Measurements from ENCODE around the gene DNMT3A.

Gene DNMT3A

DNA sequence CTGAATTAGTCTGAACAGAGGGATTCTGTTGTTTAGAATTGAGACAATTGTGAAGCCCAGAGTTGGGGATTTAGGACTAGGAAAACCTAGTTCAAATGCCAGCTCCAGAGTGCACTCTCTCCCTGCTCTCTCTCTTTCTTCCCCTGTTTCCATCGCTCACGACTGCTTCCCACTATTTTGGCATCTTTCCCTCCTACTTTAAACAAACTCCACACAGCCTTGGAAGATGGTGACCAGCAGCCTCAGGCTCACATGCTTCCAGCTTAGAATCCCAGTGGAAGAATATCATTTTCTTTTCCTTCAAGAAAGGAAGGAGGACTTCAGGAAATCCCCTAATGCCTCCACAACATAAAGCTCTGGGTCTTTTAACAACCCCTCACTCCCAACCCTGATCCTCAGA lies 6.1 kb upstream of the DNMT3A start:
- Histone ChIP-seq H3K4me1 (ENCODE audit: control insufficient read depth, insufficient read depth, low read length, poor library complexity, severe bottlenecking) (no peaks in the 10 kb centered on the region), H3K4me3 (ENCODE audit: insufficient read depth, low read depth, low read length, poor library complexity, severe bottlenecking) (no peak overlapping the region), H3K9me3 (ENCODE audit: control insufficient read depth, low read length) (no peaks in the 10 kb centered on the region), H3K27ac (ENCODE audit: insufficient read depth, low read length, poor library complexity, severe bottlenecking) (no peak overlapping the region), H3K36me3 (ENCODE audit: control insufficient read depth, insufficient read depth, low read length) (no peaks in the 10 kb centered on the region), H3K27me3 (replicated peaks; ENCODE audit: control insufficient read depth, insufficient read depth, low read length, poor library complexity, severe bottlenecking) (peaks cover 3% of the 10 kb centered on the region)
- no peak for DNase-seq

DNA sequence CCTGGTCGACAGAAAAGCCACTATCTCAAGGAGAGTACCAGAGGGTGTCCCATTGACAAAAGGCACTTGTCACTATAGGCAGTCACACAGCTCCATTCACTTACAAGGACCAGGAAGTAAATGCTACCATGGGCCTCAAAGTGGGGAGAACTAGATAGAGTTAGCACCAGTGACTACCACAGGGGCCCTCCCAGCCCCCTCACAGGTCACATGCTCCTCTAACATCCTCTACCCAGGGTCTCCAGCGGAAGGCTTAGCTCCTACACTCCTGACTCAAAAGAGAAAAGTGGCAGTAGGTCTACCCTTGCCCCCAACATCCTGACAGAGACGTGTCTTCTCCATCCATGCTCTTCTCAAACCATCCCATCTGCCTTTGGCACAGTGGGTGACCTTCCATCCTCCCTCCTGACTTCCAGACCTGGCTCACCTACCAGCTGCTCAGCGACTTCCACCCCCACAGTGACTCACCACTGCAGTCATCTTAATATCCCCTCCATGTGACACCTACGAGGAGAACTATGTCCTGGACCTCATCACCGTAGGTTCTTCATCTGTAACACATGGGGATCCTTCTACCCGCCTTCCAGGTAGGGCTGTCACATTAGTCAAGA lies 5.6 kb upstream of the DNMT3A start:
- H3K4me3 ChIP-seq (ENCODE audit: insufficient read depth, low read depth, low read length, poor library complexity, severe bottlenecking): no peak overlapping the region
- H3K4me1 ChIP-seq (ENCODE audit: control insufficient read depth, insufficient read depth, low read length, poor library complexity, severe bottlenecking): no peaks in the 10 kb centered on the region
- H3K36me3 ChIP-seq (ENCODE audit: control insufficient read depth, insufficient read depth, low read length): no peaks in the 10 kb centered on the region
- H3K9me3 ChIP-seq (ENCODE audit: control insufficient read depth, low read length): no peaks in the 10 kb centered on the region
- no peaks in the 10 kb centered on the region for H3K27me3 ChIP-seq (replicated peaks; ENCODE audit: control insufficient read depth, insufficient read depth, low read length, poor library complexity, severe bottlenecking)
- H3K27ac ChIP-seq (ENCODE audit: insufficient read depth, low read length, poor library complexity, severe bottlenecking): no peak overlapping the region
- DNase-seq: no peak

DNA sequence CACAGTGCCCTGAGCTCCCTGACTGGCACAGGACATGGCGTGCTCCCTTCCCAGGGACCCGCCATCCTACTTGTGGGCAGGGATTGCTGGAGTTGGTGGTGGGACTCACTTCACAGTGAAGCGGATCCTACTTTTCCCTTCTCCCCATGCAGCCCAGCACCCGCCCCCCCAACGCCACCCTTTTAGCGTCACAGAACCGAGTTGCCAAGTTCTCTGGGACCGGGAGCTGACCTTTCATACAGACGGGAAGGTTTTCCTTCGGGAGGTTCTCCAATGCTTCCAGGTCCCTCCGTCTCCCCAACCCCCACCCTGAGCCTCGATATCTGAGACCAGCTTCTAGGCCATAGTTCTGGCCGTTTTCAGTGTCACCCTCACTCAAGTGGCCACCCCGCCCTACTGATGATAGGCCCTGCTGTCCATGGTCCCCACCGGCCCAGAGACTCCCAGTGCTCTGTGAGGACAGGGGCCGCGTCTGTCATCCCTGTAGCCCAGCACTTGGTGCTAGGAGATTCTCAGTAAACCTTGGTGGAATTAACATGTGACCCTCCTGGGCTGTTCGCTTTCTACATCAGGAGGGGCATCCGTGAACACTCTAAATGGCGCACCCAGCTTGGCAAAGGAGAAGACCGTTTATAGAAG lies 1.6 kb upstream of the DNMT3A start:
- H3K4me3 ChIP-seq (ENCODE audit: insufficient read depth, low read depth, low read length, poor library complexity, severe bottlenecking): no peak overlapping the region
- no peak overlapping the region for H3K27ac ChIP-seq (ENCODE audit: insufficient read depth, low read length, poor library complexity, severe bottlenecking)
- H3K4me1 ChIP-seq (ENCODE audit: control insufficient read depth, insufficient read depth, low read length, poor library complexity, severe bottlenecking): peaks cover 11% of the 10 kb centered on the region
- DNase-seq: no peak
- H3K27me3 ChIP-seq (replicated peaks; ENCODE audit: control insufficient read depth, insufficient read depth, low read length, poor library complexity, severe bottlenecking): no peaks in the 10 kb centered on the region
- no peaks in the 10 kb centered on the region for H3K9me3 ChIP-seq (ENCODE audit: control insufficient read depth, low read length)
- no peaks in the 10 kb centered on the region for H3K36me3 ChIP-seq (ENCODE audit: control insufficient read depth, insufficient read depth, low read length)

DNA sequence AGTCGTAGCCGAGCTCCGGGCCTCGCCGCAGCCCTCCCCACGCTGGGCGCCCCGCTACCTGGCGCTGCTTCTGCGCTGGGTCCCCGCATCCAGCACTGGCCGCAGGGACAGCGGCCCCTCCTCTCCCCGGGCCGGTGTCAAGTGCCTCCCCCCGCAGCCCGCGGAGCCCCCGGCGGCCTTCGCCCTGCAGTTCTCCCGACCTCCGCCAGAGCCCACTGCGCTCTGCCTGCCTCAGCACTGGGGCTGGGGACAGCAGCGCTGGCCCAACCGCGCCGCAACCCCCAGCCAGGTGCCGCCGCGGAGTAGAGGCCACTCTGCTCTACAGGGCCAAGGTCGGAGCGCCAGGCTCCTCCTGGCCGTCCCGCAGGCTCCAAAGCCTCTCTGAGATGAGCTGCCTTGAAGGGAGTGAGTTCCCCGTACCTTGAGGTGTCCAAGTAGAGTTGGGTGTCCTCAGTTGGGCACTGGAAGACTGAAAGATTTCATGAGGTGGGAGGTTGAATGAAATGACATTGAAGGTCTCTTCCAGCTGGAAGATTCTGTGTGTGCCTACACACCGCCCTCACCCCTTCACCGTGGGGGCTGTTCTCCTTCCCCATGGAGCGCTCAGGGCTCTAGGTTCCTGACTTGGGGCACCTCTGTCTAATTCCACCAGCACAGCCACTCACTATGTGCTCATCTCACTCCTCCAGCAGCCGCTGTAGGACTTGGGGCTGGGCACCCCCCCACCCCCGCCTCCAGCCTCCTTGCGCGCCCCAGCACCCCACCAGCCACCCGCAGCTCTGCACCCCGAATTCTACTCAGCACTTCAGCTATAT lies 854 bp upstream of the DNMT3A start:
- peak; percentile 65 to 72 (median 70) for DNase-seq

DNA sequence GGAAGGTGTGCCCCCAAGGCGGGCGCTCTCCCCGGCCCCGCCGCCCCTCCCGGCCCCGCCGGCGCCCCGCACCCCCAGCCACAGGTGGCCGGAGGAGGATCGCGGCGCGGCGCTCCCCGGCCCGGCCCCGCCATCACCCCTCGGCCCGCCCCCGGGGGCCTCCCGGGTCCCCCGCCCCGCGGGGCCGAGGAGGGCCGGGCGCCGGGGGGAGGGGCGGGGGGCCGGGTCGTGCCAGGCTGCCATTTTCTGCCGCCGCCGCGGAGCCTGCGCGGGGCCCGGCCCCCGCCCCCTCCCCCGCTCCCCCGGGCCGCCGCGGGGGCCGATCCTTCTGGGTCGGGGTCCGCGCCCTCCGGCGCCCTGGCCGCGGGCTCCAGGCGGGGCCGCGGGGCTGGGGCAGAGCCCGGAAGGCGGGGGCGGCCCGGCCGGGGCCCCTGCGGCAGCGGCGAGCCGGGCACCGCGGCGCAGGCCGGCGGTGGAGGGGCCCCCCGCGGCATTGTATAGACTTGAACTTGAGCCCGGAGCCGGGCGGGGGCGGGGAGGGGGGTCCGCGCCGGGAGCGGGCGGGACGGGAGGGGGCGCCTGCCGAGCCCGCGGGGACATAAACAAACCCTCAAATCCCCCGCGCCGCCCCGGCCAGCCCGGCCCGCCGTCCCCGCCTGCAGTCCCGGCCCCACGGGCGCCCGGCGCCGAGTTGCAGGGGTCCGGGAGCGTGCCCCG lies 556 bp downstream of the DNMT3A start:
- H3K4me3 ChIP-seq (ENCODE audit: insufficient read depth, low read depth, low read length, poor library complexity, severe bottlenecking): no peak overlapping the region
- H3K27ac ChIP-seq (ENCODE audit: insufficient read depth, low read length, poor library complexity, severe bottlenecking): no peak overlapping the region
- no peaks in the 10 kb centered on the region for H3K9me3 ChIP-seq (ENCODE audit: control insufficient read depth, low read length)
- peaks cover 32% of the 10 kb centered on the region for H3K4me1 ChIP-seq (ENCODE audit: control insufficient read depth, insufficient read depth, low read length, poor library complexity, severe bottlenecking)
- DNase-seq: no peak
- no peaks in the 10 kb centered on the region for H3K36me3 ChIP-seq (ENCODE audit: control insufficient read depth, insufficient read depth, low read length)
- no peaks in the 10 kb centered on the region for H3K27me3 ChIP-seq (replicated peaks; ENCODE audit: control insufficient read depth, insufficient read depth, low read length, poor library complexity, severe bottlenecking)

More for the DNA sequence above, 854 bp upstream of the DNMT3A start:
- H3K4me1 ChIP-seq (ENCODE audit: control insufficient read depth, insufficient read depth, low read length, poor library complexity, severe bottlenecking): peaks cover 18% of the 10 kb centered on the region
- H3K9me3 ChIP-seq (ENCODE audit: control insufficient read depth, low read length): no peaks in the 10 kb centered on the region
- H3K4me3 ChIP-seq (ENCODE audit: insufficient read depth, low read depth, low read length, poor library complexity, severe bottlenecking): peak overlapping the region; percentile 60
- H3K36me3 ChIP-seq (ENCODE audit: control insufficient read depth, insufficient read depth, low read length): no peaks in the 10 kb centered on the region
- no peaks in the 10 kb centered on the region for H3K27me3 ChIP-seq (replicated peaks; ENCODE audit: control insufficient read depth, insufficient read depth, low read length, poor library complexity, severe bottlenecking)
- peak overlapping the region; percentile 4 for H3K27ac ChIP-seq (ENCODE audit: insufficient read depth, low read length, poor library complexity, severe bottlenecking)

DNA sequence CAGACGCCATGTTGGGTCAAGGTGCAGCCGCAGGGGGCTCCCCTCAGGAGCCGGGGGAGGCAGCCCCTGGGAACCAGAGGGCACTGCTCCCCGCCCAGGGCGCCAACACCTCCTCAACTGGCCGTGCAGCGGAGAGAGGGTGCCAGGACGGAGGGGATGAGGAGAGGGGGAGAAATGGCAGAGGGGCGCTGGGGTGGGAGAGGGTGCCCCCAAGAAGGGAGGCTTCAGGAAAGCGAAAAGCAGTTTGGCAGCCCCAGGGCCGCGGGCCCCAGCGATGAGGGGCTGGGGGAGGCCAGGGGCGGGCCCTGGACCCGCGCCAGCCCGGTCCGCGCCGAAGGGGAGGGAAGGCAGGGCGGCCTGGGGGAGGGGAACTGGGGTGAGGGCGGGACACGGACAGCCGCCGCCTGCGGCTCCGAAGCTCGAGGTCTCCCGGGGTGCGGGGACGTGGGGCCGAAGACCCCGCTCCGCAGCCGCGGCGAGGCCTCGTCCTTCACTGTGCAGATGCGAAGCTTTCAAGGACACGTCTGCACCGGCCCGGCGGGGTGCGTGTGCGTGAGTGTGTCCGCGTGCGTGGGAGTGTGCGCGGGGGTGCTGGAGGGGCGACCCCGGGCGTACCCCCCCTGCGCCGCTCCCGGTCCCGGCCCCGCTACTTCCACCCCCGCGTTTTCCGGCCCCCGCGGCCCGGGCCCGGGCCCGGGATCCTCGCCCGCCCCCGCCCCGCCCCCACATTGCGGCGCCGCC lies 1.4 kb downstream of the DNMT3A start:
- DNase-seq: no peak
- peak overlapping the region; percentile 24 for H3K27ac ChIP-seq (ENCODE audit: insufficient read depth, low read length, poor library complexity, severe bottlenecking)
- H3K4me1 ChIP-seq (ENCODE audit: control insufficient read depth, insufficient read depth, low read length, poor library complexity, severe bottlenecking): peaks cover 36% of the 10 kb centered on the region
- no peaks in the 10 kb centered on the region for H3K36me3 ChIP-seq (ENCODE audit: control insufficient read depth, insufficient read depth, low read length)
- peak overlapping the region; percentile 48 for H3K4me3 ChIP-seq (ENCODE audit: insufficient read depth, low read depth, low read length, poor library complexity, severe bottlenecking)
- no peaks in the 10 kb centered on the region for H3K9me3 ChIP-seq (ENCODE audit: control insufficient read depth, low read length)
- no peaks in the 10 kb centered on the region for H3K27me3 ChIP-seq (replicated peaks; ENCODE audit: control insufficient read depth, insufficient read depth, low read length, poor library complexity, severe bottlenecking)

DNA sequence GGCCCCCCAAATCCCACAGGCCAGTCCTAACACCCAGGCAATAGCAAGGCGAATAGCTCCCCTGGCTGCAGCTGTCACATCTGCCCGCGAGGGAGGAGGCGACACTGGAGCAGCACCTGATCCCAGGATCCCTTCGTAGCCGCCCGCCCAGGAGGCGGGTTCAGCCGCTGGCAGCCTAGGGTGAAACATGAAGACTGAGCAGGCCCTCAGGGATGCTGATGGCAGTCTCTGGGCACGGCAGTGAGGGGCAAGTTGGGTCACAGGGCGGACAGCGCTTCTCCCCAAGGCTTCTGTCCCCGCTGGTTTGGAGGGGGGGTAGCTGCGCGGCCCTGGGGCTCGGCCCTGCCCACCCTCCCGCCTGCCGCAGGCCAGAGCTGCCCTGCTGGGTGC lies 1.9 kb downstream of the DNMT3A start:
- Histone ChIP-seq H3K27me3 (replicated peaks; ENCODE audit: control insufficient read depth, insufficient read depth, low read length, poor library complexity, severe bottlenecking) (no peaks in the 10 kb centered on the region), H3K4me3 (ENCODE audit: insufficient read depth, low read depth, low read length, poor library complexity, severe bottlenecking) (peak overlapping the region; percentile 48), H3K4me1 (ENCODE audit: control insufficient read depth, insufficient read depth, low read length, poor library complexity, severe bottlenecking) (peaks cover 40% of the 10 kb centered on the region), H3K9me3 (ENCODE audit: control insufficient read depth, low read length) (no peaks in the 10 kb centered on the region), H3K27ac (ENCODE audit: insufficient read depth, low read length, poor library complexity, severe bottlenecking) (peak overlapping the region; percentile 24), H3K36me3 (ENCODE audit: control insufficient read depth, insufficient read depth, low read length) (no peaks in the 10 kb centered on the region)
- DNase-seq: no peak

DNA sequence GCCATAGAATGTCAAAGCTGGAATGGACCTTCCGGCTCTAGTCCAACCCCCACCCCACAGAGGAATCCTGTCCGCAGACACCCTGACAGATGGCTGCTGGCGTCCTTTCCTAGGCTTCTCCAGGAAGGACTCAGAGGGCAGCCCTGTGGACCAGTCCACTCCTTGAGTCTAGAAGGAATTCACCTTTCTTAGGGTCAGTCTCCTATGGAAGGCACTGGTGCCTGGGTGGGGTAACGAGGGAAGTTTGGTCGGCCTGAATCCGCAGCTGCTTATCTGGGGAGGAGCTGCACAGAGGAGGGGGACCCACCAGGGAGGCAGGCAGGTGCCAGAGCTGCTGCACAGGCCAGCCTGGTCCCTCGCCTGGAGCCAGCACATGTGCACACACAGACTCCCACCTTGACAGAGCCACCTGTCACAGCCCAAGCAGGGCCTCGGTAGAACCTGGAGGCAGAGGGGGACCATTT lies 2.5 kb downstream of the DNMT3A start:
- Histone ChIP-seq H3K4me1 (ENCODE audit: control insufficient read depth, insufficient read depth, low read length, poor library complexity, severe bottlenecking) (peaks cover 45% of the 10 kb centered on the region), H3K9me3 (ENCODE audit: control insufficient read depth, low read length) (no peaks in the 10 kb centered on the region), H3K36me3 (ENCODE audit: control insufficient read depth, insufficient read depth, low read length) (no peaks in the 10 kb centered on the region), H3K4me3 (ENCODE audit: insufficient read depth, low read depth, low read length, poor library complexity, severe bottlenecking) (no peak overlapping the region), H3K27ac (ENCODE audit: insufficient read depth, low read length, poor library complexity, severe bottlenecking) (no peak overlapping the region), H3K27me3 (replicated peaks; ENCODE audit: control insufficient read depth, insufficient read depth, low read length, poor library complexity, severe bottlenecking) (no peaks in the 10 kb centered on the region)
- DNase-seq: no peak

DNA sequence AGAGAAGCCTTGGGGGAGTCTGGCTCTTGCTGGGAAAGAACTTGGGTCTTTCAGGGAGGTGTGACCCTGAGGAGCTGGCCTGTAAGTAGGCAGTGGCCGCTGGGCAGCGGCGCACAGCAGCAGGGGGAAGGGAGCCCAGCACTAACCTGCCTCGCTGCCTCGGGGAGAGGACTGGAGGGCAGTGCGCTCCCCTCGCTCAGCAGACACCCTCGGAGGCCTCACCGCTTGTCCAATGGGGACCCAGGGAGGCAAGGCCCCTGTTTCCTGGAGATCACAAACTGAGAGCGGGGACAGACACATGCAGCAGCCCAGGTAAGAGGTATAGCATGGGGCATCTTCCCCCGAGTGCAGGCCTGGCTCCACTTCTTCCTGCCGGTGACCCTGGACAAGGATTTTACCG lies 3.3 kb downstream of the DNMT3A start:
- Histone ChIP-seq H3K36me3 (ENCODE audit: control insufficient read depth, insufficient read depth, low read length) (no peaks in the 10 kb centered on the region), H3K9me3 (ENCODE audit: control insufficient read depth, low read length) (no peaks in the 10 kb centered on the region), H3K4me1 (ENCODE audit: control insufficient read depth, insufficient read depth, low read length, poor library complexity, severe bottlenecking) (peaks cover 53% of the 10 kb centered on the region), H3K4me3 (ENCODE audit: insufficient read depth, low read depth, low read length, poor library complexity, severe bottlenecking) (no peak overlapping the region), H3K27ac (ENCODE audit: insufficient read depth, low read length, poor library complexity, severe bottlenecking) (no peak overlapping the region), H3K27me3 (replicated peaks; ENCODE audit: control insufficient read depth, insufficient read depth, low read length, poor library complexity, severe bottlenecking) (no peaks in the 10 kb centered on the region)
- no peak for DNase-seq
